Endothelial cell of umbilical vein (primary cell): ENCODE data around the gene STARD3NL. TPM values are rescaled to one million over a fixed set of nuclear protein-coding genes. Genes with fewer than 3 reads are reported as not detected.

Experiments
- BruUV-seq: library from RNA; stranded (reverse); fragments of 400-500 nt; replicated peaks from 2 replicates; lab custom pipeline; 2021; lab: Mats Ljungman, UMichigan
- CTCF ChIA-PET: fragments of 300-600, 350-600 bp; sonication (Branson Sonifier 250); formaldehyde crosslinking; loops from one replicate; lab custom pipeline; 2021; ENCODE audit warnings: antibody characterized with exemption, inconsistent platforms; lab: Charles Lee
- POLR2A ChIA-PET: fragments of 300-600, 350-600 bp; sonication (Branson Sonifier 250); formaldehyde crosslinking; loops from one replicate; lab custom pipeline; 2021; ENCODE audit warnings: antibody characterized with exemption, inconsistent platforms; lab: Charles Lee
- DNase-seq: peaks from one replicate; pipeline ENCODE4 v3.0.0-alpha.2; 2011; ENCODE audit warnings: low read depth, low spot score
- FAIRE-seq: peaks from 2 replicates; lab custom pipeline; 2011; peaks lifted over from hg19 to GRCh38; lab: Jason Lieb, UNC
- H2AFZ ChIP-seq: 2 replicates; pipeline ENCODE4 v1.6.0; 2012; ENCODE audit warnings: low read depth, low read length, control low read depth, inconsistent platforms
- H3K27ac ChIP-seq: 2 replicates; pipeline ENCODE4 v1.5.1; 2011; ENCODE audit warnings: low read depth, mild to moderate bottlenecking, control low read depth, low read length, moderate library complexity; ENCODE audit not compliant: insufficient read depth
- H3K27me3 ChIP-seq, 2 experiments: 2 replicates each; pipeline versions ENCODE4 v1.6.0 to v1.6.1; 2011; ENCODE audit warnings: low read length in 2 of 2, mixed read lengths in 1 of 2; ENCODE audit not compliant: control insufficient read depth in 2 of 2, insufficient read depth in 2 of 2
- H3K36me3 ChIP-seq, 2 experiments: 2 replicates in 1 of 2; 3 replicates in 1 of 2; pipeline ENCODE4 v1.5.1; 2011; ENCODE audit warnings: low read length in 2 of 2, mild to moderate bottlenecking in 1 of 2, moderate library complexity in 1 of 2; ENCODE audit not compliant: control insufficient read depth in 2 of 2, insufficient read depth in 2 of 2; ENCODE audit errors: extremely low read depth in 1 of 2
- H3K4me1 ChIP-seq: 3 replicates; pipeline ENCODE4 v1.5.1; 2011; ENCODE audit warnings: mild to moderate bottlenecking, low read length; ENCODE audit not compliant: control insufficient read depth, insufficient read depth; ENCODE audit errors: extremely low read depth
- H3K4me2 ChIP-seq: 2 replicates; pipeline ENCODE4 v1.6.1; 2011; ENCODE audit warnings: low read length, control low read depth, mixed read lengths; ENCODE audit not compliant: insufficient read depth
- H3K4me3 ChIP-seq, 3 experiments: fragments of 200-600 bp in 1 of 3; sonication (generic), shearing (Covaris generic) in 1 of 3; replicated peaks in 1 of 3; 2 replicates each; pipeline ENCODE4 v1.5.1; 2011 to 2016; ENCODE audit warnings: control low read depth in 3 of 3, low read length in 3 of 3, mild to moderate bottlenecking in 2 of 3, inconsistent platforms in 1 of 3, low read depth in 1 of 3, moderate library complexity in 1 of 3; ENCODE audit not compliant: insufficient read depth in 1 of 3
- H3K79me2 ChIP-seq: 2 replicates; pipeline ENCODE4 v1.6.0; 2012; ENCODE audit warnings: low read length, inconsistent platforms; ENCODE audit not compliant: control insufficient read depth, insufficient read depth
- H3K9ac ChIP-seq: replicated peaks from 2 replicates; pipeline ENCODE3; 2011; ENCODE audit warnings: low read length, control low read depth; ENCODE audit not compliant: insufficient read depth; ENCODE audit errors: extremely low read depth
- H3K9me1 ChIP-seq: replicated peaks from 3 replicates; pipeline ENCODE4 v1.6.0; 2011; ENCODE audit warnings: mild to moderate bottlenecking, low read length; ENCODE audit not compliant: control insufficient read depth, insufficient read depth; ENCODE audit errors: extremely low read depth
- H3K9me3 ChIP-seq: replicated peaks from 2 replicates; pipeline ENCODE4 v1.5.1; 2012; ENCODE audit warnings: low read length, inconsistent platforms; ENCODE audit not compliant: control insufficient read depth, insufficient read depth
- H4K20me1 ChIP-seq: replicated peaks from 2 replicates; pipeline ENCODE3; 2011; ENCODE audit warnings: mild to moderate bottlenecking, low read length; ENCODE audit not compliant: control insufficient read depth, insufficient read depth; ENCODE audit errors: extremely low read depth
- EZH2 ChIP-seq: IDR thresholded peaks from 2 replicates; pipeline ENCODE4 v1.6.1; 2012; ENCODE audit warnings: borderline replicate concordance, low read depth, mild to moderate bottlenecking, moderate library complexity, low read length, inconsistent platforms; ENCODE audit not compliant: severe bottlenecking
- FOS ChIP-seq: IDR thresholded peaks from 2 replicates; pipeline ENCODE4 v1.6.1; 2011; ENCODE audit warnings: mild to moderate bottlenecking, low read length, moderate library complexity, borderline replicate concordance; ENCODE audit not compliant: insufficient read depth
- GATA2 ChIP-seq: IDR thresholded peaks from 2 replicates; pipeline ENCODE4 v1.7.0; 2011; ENCODE audit warnings: low read depth, mild to moderate bottlenecking, moderate library complexity, mixed read lengths, low read length; ENCODE audit not compliant: insufficient read length, insufficient read depth
- JUN ChIP-seq: IDR thresholded peaks from 2 replicates; pipeline ENCODE4 v1.6.1; 2011; ENCODE audit warnings: borderline replicate concordance, low read depth; ENCODE audit not compliant: insufficient read length, insufficient read depth
- MYC ChIP-seq: IDR thresholded peaks from one replicate; pipeline ENCODE4 v1.6.1; 2011; ENCODE audit warnings: mild to moderate bottlenecking, low read depth, low read length
- POLR2A ChIP-seq: IDR thresholded peaks from 2 replicates; pipeline ENCODE4 v1.6.1; 2012; ENCODE audit warnings: low read depth, mild to moderate bottlenecking, control low read depth, low read length
- POLR2AphosphoS5 ChIP-seq: IDR thresholded peaks from 2 replicates; pipeline ENCODE4 v1.6.1; 2012; ENCODE audit warnings: low read depth, mild to moderate bottlenecking, control low read depth, low read length, moderate library complexity; ENCODE audit not compliant: insufficient read depth
- dilution Hi-C: fragments of 300-500 bp; cut with MboI; formaldehyde crosslinking; loops from one replicate; pipeline ENCODE4 v1.15.0; 2019; ENCODE audit warnings: low sequenced_read_pairs; ENCODE audit not compliant: extremely low pct_ligation_motif_present
- intact Hi-C: fragments of 100-400 bp; cut with micrococcal nuclease; formaldehyde crosslinking; loops from one replicate; pipeline ENCODE4 v1.10.0; 2022
- polyA plus RNA-seq, 4 experiments: library from polyadenylated mRNA; depleted of rRNA in 3 of 4; stranded (reverse) in 3 of 4; unstranded in 1 of 4; fragments of >200 nt; gene quantifications; 2 replicates each; pipeline versions ENCODE4 v1.2.1 to v1.2.3, GENCODE V29; 2011 to 2012; ENCODE audit warnings: missing spikeins in 1 of 4
- total RNA-seq: library from RNA; stranded (reverse); gene quantifications from 2 replicates; pipeline ENCODE4 v1.2.3, GENCODE V29; 2021
- TF ChIP-seq, protein P1 (sequence below): IDR thresholded peaks from 2 replicates; pipeline ENCODE4 v1.6.1; 2011; ENCODE audit not compliant: insufficient read depth, insufficient read length
- TF ChIP-seq, protein P2 (sequence below), 2 donors: IDR thresholded peaks; 1 replicate in 1 of 2; 2 replicates in 1 of 2; pipeline ENCODE4 v1.5.1; 2011; ENCODE audit warnings: low read length in 2 of 2, mild to moderate bottlenecking in 2 of 2, moderate library complexity in 2 of 2, control low read depth in 1 of 2, inconsistent platforms in 1 of 2, low read depth in 1 of 2; ENCODE audit not compliant: insufficient read depth in 1 of 2; ENCODE audit errors: extremely low read depth in 1 of 2

STARD3NL gene
- total and polyA plus RNA-seq, 2 donors (not counting 3 experiments of a cell fraction or from before 2014, with no cell fraction given) = 52.8 to 73.6 TPM

DNA sequence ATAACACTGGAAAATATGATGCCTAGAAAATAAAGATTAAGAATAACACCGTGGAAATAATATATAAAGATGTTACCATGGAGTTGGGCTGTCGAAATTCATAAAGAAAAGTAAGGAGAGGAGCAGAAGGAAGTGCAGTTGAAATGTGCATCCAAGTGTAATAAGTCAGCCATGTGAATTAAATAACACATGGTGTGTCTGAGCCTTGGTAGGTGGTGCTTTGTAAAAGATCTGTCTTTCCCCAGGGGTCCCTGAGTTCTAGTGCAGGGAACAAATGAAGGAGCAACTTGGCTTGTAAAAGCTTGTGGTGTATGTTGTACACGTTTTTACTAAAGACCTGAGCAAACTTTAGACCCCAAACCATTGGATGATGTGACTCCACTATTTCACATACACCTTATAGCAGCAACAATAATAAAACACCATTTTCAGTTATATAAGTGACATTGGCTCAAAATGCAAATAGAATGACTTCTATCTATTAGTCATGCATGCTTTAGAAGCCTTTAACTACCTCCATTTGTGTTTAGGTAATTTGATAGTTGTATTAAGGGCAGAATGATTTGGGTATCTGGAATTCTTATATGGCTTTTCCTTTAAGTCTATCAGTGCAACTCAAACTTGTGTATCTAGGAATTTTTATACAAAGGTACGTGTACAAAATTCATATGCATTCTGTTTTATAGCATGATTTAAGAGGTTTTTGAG lies 11.3 kb downstream of the STARD3NL start:
- FAIRE-seq = no peak
- intact Hi-C loops = no loop called here
- Histone ChIP-seq H3K27ac (no peak overlapping the region), H4K20me1 (peaks cover 9% of the 10 kb centered on the region), H3K4me3 (no peak overlapping the region), H3K79me2 (peaks cover 96% of the 10 kb centered on the region), H3K9me3 (no peaks in the 10 kb centered on the region), H3K27me3 (no peaks in the 10 kb centered on the region), H2AFZ (no peak overlapping the region), H3K4me1 (peaks cover 3% of the 10 kb centered on the region), H3K9ac (no peak overlapping the region), H3K36me3 (no peaks in the 10 kb centered on the region), H3K4me2 (no peak overlapping the region), H3K9me1 (no peaks in the 10 kb centered on the region)
- TF ChIP-seq GATA2 = no peak
- no peak for TF ChIP-seq MYC
- no peak for TF ChIP-seq POLR2AphosphoS5
- no peak for TF ChIP-seq EZH2
- no peak for TF ChIP-seq JUN
- TF ChIP-seq, protein P1, sequence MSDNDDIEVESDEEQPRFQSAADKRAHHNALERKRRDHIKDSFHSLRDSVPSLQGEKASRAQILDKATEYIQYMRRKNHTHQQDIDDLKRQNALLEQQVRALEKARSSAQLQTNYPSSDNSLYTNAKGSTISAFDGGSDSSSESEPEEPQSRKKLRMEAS = no peak
- TF ChIP-seq, protein P2, sequence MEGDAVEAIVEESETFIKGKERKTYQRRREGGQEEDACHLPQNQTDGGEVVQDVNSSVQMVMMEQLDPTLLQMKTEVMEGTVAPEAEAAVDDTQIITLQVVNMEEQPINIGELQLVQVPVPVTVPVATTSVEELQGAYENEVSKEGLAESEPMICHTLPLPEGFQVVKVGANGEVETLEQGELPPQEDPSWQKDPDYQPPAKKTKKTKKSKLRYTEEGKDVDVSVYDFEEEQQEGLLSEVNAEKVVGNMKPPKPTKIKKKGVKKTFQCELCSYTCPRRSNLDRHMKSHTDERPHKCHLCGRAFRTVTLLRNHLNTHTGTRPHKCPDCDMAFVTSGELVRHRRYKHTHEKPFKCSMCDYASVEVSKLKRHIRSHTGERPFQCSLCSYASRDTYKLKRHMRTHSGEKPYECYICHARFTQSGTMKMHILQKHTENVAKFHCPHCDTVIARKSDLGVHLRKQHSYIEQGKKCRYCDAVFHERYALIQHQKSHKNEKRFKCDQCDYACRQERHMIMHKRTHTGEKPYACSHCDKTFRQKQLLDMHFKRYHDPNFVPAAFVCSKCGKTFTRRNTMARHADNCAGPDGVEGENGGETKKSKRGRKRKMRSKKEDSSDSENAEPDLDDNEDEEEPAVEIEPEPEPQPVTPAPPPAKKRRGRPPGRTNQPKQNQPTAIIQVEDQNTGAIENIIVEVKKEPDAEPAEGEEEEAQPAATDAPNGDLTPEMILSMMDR (IDR thresholded peaks at IDR 0.05; ENCODE audit: extremely low read depth in 1 of 2, insufficient read depth in 1 of 2, low read depth in 1 of 2, low read length in 2 of 2) = no peak
- no peak for TF ChIP-seq FOS
- no peak for TF ChIP-seq POLR2A
- BruUV-seq = no TSS peak
- POLR2A ChIA-PET = no interaction called here
- CTCF ChIA-PET = no interaction called here
- DNase-seq = no peak
- dilution Hi-C loops = no loop called here
